GM18870 (cell line): ENCODE data around the gene RHOBTB1.
"Not testable (repeated sequence)": the region's sequence is repeated elsewhere in the genome, so short reads cannot be mapped to it uniquely, and the experiment has no call there.

Source experiments
- ATAC-seq: cut with Tn5 transposase; IDR thresholded peaks from one replicate; pipeline ENCODE4 v1.9.1; 2021; ENCODE audit warnings: moderate library complexity; ENCODE audit not compliant: unreplicated experiment

The RHOBTB1 gene

GRCh38 chr10:60870416-60870728 lies 73.6 kb downstream of the RHOBTB1 start:
- ATAC-seq, result no peak

GRCh38 chr10:60869652-60870415 lies 74.2 kb downstream of the RHOBTB1 start:
- no peak for ATAC-seq

GRCh38 chr10:60868946-60869345 lies 75.0 kb downstream of the RHOBTB1 start:
- ATAC-seq, result no peak

GRCh38 chr10:60865198-60865783 lies 78.7 kb downstream of the RHOBTB1 start:
- no peak for ATAC-seq

GRCh38 chr10:60863796-60864195 lies 80.2 kb downstream of the RHOBTB1 start:
- no peak for ATAC-seq

- no peak for ATAC-seq
Observed at GRCh38 chr10:60862517-60862916, 81.5 kb downstream of the RHOBTB1 start.

GRCh38 chr10:60856405-60856804 lies 87.6 kb downstream of the RHOBTB1 start:
- no peak for ATAC-seq

- ATAC-seq, result no peak
Observed at GRCh38 chr10:60853637-60854036, 90.3 kb downstream of the RHOBTB1 start.

- no peak for ATAC-seq
Observed at GRCh38 chr10:60853107-60853506, 90.9 kb downstream of the RHOBTB1 start.

GRCh38 chr10:60849740-60850139 lies 94.2 kb downstream of the RHOBTB1 start:
- ATAC-seq, result no peak

- no peak for ATAC-seq
Observed at GRCh38 chr10:60849217-60849616, 94.8 kb downstream of the RHOBTB1 start.

GRCh38 chr10:60848680-60849079 lies 95.3 kb downstream of the RHOBTB1 start:
- ATAC-seq, result no peak

GRCh38 chr10:60848126-60848525 lies 95.9 kb downstream of the RHOBTB1 start:
- ATAC-seq, result no peak

GRCh38 chr10:60846173-60846572 lies 97.8 kb downstream of the RHOBTB1 start:
- ATAC-seq, result no peak

GRCh38 chr10:60845038-60845437 lies 98.9 kb downstream of the RHOBTB1 start:
- ATAC-seq, result no peak

- ATAC-seq, result no peak
Observed at GRCh38 chr10:60842694-60843093, 101.3 kb downstream of the RHOBTB1 start.

- not testable (repeated sequence) for ATAC-seq
Observed at GRCh38 chr10:60841227-60841626, 102.8 kb downstream of the RHOBTB1 start.

GRCh38 chr10:60835049-60835448 lies 108.9 kb downstream of the RHOBTB1 start:
- no peak for ATAC-seq

GRCh38 chr10:60834401-60834800 lies 109.6 kb downstream of the RHOBTB1 start:
- ATAC-seq, result no peak

GRCh38 chr10:60832136-60832535 lies 111.8 kb downstream of the RHOBTB1 start:
- not testable (repeated sequence) for ATAC-seq

- no peak for ATAC-seq
Observed at GRCh38 chr10:60828489-60828852, 115.5 kb downstream of the RHOBTB1 start.

- no peak for ATAC-seq
Observed at GRCh38 chr10:60827791-60828488, 116.0 kb downstream of the RHOBTB1 start.
